GM21528 (cell line): ENCODE data around the gene LENEP.
A peak's percentile ranks its signal among the peaks of the same experiment; 100 is the strongest.

Experiments used
- ATAC-seq: cut with Tn5 transposase; IDR thresholded peaks from one replicate; pipeline ENCODE4 v1.9.1; 2021; ENCODE audit warnings: mild to moderate bottlenecking, moderate library complexity; ENCODE audit not compliant: unreplicated experiment, low FRiP score

Gene LENEP, protein sequence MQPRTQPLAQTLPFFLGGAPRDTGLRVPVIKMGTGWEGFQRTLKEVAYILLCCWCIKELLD

DNA sequence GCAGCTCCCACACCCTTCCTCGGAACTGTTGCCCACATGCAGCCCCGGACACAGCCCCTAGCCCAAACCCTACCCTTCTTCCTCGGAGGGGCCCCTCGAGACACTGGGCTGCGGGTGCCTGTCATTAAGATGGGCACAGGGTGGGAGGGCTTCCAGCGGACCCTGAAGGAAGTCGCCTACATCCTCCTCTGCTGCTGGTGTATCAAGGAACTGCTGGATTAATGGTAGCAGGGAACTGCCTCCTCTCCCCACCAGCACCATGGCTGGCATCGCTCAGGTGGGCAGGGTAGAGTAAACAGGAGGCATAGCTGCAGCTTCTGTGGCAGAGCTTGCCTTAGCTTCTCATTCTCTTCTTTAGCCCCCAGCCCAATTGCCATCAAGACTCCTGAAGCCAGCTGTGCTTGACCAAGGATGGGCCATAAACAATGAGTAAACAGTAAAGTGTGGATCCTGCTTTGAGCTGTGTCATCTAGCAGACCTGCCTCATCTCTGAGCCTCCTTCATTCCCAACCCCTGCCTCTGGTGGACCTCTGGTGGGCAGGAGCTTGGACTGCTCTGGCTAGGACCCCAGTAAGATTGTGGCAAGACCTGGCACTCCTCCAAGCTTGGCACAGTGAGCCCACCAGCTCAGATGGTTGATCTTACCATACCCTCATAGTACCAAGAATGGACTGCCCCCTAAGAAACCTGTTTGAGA lies at the start of gene LENEP:
Gene LENEP, plus strand, starts transcription at position 15 of the 697 bp plus-strand sequence. Its CDS starts 22 bp downstream, at position 37.
- ATAC-seq, result no peak

DNA sequence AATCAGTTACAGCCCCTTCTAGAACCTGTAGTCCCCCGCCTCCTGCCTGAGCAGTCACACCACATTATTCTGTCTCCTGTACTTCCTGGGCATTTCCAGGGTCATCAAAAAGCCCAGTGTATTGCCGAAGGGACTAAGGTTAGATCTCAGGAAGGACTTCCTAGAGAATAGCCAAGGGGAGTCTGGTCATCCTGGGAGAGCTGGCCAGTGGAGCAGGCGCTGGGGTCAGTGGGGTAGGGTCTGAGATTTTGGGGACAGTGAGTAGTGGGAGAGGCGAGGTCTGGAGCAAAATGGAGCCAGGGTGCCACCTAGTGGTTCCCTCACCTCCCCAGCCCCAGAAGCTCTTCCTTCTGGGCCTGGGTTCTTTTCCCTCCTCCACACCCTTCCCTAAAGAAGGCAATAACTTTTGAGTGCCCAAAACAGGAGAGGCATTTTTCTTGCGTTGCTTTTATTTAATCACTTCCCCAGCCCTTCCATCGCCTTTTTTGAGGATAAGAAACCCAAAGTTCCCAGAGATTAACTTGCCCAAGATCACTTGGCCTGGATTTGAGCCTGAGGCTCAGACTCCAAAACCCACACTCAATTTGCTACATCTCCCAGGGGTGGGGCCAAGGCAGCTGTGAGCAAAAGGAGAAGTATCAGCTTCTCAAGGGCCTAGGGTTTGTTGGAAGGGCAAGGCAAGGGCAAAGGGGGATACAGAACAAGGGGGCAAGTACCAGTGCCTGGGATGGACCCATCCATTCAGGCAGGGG lies 49.6 kb upstream of the LENEP start:
- no peak for ATAC-seq

DNA sequence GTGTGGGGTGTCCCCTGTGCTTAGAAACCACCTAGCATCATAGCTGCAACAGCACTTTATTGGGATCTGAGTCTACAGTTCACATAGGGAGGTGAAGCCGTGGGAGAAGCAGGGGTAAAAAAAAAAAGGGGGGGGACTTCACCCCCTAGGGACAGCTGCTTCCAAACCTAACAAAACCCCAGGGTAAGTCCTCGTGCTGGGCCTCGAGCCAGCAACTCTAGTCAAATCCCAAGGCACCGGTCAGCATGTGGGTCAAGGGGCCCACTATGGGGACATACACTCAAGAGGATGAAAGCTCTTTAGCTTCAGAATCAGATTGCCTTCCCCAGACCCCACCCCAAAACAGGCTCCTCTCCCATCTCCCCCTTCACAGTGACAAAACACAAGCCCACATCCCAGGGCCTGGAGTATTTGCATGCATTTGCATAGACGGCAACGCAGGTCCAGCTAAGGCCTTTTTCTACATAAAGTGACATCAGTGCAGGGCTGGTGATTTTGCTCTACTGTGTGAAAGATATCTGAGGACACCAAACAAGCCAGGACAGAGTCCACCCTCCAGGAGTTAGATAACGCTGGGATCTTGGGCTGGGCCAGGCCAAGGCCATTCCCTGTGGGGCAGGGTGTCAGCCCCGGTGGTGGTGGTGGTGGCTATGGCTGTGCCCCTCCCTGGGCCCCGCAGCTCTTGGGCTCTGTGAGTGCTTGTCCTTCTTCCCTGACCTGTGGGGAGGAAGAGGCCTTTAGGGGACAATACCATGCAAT lies 48.8 kb upstream of the LENEP start:
- no peak for ATAC-seq

DNA sequence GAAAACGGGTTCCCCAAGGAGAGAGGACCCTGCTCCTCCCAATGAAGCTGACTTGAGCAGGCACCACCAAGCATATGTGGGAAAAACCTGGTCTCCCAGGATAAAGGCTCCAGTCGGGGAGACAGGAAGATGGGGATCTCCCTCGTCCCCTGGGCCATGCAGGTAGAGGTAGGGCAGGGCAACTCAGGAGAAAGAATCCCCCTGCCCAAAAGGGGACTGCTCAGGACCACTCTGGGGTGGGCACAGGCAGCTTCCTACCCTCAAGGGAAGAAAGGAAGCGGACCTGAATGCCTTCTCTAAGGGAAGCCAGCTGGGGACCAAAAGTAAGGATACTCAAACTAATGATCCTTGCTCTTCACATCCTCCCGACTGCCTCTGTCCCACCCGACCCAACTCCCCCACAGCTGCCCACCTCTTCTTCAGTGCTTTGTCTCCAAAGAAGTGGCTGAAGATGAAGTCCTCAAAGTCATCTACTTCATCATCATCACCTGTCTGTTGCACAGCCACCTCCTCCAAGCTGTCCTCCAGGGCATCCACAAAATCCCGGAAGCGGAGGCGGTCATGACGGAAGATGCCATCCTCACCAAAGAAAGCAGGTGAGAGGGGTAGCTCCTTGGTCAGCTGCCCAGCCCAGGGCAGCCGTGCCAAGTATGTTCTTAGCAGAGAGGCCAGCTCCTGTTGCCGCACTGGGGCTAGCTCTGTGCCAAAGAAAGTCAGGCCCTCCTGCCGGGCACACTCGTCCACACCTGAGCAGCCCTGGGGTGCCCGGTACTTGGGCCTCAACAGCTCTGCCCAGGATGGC lies 48.0 kb upstream of the LENEP start:
- no peak for ATAC-seq

DNA sequence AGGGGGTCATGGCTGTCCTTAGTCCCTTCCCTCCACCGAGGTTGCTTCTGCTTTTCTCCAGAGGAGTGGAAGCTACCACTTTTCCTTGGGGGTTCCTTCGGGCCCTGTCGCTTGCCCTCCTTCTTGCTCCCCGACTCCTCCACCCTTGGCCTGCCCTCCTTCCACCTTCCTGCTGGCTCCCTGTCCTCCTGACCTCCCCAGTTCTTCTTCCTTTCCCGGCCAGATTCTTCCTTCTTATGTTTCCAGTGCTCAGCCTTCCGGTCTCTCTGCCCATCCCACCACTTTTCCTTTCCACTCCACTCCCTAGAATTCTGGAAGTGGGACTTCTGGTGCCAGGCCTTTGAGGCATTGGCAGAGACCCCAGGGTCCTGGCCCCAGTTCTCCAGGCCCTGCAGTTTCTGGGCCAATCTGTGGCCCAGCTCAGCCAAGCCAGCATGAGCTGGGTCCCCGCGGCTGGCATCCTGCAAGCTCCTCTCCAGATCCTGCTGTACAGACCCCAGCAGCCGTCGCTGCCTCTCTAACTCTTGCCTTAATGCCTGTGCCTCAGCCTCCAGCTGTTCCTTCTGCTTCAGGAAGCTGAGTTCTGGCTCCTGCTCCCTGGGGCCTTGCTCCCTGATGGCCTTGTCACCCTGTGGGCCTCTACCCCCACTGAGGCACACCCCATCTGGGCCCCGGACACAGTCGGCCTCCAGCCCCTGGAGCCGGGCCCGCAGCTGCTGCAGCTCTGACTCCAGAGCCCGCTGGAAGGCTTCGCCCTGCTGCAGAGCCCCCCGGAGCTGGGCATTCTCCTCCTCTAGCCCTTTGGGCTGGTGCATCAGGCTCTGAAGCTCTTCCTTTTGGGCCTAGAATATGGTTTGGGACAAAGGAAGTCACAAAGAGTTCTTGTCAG lies 47.2 kb upstream of the LENEP start:
- ATAC-seq, result no peak

DNA sequence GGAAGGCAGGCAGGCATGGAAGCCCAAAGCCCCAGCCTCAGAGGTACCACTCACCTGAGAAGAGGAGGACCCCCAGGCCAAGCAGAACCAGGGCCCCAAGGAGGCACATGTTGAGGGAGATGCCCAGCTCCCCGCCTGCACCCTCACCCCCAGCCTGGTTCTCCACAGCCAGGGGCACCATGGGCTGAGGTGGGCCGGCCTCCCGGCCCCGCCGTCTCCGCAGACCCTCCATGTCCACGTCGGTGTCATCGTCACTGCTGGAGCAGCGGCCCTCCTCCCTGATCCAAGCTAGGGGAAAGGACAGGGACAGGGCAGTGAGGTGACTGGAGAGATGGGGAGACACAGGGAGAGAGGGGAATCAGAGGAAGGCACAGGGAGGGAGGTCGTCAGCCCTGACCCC lies 45.3 kb upstream of the LENEP start:
- no peak for ATAC-seq

DNA sequence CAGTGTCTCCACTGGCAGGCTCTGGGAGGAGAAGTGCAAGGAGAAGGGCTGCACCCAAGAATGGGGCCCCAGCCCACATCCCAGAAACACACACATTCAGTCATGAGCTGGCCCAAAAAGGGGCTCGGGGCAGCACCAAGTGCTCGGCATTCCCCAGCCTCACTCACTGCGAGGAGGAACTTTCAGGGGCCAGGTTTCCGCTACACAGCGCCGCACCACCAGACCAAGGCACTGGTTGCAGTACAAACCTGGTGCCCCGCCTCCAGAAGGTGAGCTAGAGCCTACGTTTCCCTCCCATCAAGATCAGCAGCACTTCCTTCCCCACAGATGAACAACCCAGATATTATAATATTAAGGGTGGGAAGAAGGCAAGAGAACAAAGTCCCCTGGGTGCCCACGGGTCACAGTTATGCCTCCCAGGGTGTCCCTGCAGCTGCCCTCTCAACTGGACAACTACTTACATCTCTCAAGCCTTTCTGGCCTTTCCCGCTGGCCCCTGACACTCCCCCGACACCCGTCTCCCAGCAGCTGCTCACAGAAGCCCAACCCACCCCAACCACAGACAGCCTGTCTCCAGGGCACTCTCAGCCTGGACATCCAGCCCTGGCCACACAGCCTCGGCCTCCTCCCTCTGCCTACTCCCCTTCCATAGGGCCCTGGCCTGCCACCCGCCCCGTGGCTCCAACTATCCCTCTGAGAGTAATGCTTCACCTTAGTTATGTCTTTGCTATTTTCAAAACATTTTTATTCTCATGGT lies 41.3 kb upstream of the LENEP start:
- no peak for ATAC-seq

DNA sequence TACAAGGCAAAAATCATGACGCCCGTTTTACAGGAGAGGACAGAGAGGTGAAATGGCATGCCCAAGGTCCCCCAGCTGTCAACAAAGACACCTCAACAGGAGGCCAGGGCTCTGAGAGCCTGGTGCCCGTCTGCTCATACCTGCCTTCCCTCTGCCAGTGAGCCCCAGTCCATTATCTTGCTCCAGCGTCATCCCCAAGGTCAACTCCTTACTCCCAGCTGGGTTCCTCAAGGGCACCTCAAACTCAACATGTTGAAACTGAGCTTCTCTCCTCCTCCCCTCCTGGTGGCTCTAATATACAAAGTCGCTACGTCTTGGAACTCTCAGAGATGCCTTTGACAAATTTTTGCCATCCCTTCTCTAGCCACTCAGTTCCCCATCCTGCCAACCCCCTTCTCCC lies 40.7 kb upstream of the LENEP start:
- no peak for ATAC-seq

DNA sequence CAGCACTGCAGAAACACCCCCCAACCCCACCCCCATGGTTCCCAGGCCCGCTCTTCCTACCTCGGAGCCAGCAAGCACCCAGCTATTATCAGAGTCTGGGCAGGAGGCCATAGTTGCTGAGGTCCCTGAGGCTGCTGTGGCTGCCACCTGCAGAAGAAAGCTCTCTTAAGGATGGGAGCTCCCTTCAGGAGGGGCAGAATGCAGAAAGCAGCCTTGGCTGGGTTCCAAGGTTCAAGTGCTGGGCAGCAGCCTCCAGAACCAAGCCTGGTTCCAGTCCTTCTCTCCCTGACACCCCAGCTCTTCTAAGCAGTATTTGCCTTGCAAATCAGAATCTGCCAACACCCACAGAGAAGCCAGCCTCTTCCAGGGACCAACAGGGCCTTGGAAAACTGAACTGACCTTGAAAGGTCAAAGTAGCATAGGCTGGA lies 39.8 kb upstream of the LENEP start:
- no peak for ATAC-seq

DNA sequence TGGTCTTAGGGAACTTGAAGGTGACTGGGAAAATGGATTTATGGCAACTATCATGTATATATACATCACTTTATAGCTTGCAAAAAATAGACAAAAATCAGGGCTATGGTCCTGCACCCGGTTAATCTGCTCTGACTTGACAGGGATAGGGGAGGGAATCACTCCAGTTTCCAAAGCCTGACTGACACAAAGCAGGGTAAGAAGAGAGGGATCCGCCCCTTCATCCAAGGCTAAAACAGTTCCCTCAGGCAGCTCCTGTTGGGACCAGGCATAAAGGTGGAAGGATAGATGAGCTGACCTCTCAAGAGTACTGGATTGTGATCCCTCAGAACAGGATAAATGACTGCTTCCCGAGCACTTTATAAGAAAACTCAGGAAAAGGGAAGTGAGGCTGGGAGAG lies 38.8 kb upstream of the LENEP start:
- ATAC-seq, result no peak

DNA sequence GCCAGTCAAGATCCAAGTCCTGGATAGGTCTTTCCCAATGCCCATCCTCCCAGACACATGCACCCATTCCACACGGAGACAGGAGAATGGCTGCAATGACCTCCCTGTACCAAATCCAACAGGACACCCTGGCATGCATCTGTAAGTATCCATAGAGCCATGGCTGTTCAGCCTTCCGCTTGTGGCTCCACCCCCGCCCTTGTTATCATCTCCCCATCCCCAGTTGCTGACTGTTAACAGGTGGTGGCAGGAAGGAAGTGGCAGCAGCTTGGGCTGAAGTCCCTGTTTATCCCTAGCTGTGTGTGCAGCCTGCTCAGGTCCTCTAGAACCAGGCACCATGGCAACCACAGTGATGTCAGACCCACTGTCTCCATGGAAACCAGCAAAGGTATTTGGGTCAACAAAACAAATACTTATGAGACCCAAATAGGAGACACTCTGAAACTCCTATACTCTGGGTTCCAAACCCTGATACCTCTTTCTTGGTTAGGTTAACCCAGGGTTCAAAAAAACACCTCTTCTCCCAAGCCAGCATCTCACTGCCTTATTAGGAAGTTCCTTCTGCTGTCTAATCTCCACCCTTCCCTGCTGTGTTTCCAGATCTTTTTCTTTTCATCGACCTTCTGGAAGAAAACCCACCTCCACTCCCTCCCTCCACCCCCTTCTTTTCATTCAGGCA lies 38.2 kb upstream of the LENEP start:
- peak; percentile 46 for ATAC-seq

DNA sequence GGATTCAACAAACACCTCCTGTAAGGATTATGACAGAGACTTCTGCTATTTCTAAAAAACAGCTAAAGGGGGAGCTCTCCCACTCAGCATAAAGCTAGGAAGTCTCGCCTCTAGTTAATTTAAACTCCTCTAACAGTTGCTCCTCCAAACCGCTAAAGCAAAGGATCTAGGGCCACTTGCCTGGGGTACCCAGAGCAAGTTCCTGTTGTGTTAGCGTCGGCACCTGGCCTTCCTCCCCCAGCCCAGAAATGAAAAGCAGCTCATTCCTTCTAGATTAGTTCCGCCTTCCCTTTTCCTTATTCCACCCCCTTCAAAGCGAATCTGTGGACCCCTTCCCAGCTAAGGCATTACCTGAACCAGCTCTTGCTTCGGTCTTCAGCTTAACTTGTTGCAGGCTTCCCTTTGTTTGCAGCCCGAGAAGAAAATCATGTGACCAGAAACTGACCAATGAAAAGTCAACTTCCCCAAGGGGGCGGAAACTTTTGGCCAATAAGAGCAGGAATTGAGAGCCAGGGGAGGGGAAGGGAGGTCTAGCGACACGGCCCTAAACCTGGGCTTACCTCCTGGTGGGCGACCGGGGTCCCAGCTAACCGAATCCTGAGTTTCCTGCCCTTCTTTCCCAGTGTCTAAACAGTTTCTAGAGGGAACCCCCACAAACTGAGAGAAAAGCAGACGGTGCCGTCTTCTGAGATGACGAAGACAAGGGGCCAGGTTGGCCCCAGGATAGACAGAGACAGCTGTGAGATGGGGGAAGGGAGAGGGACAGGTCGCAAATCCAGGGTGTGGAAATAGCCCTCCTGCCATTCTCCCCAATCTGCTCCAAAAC lies 37.5 kb upstream of the LENEP start, which contains the start of gene PBXIP1:
Gene PBXIP1, minus strand, starts transcription at position 382 of the 826 bp plus-strand sequence. CDS start 2,378 bp downstream, outside the sequence.
- ATAC-seq, result peak; percentile 61

DNA sequence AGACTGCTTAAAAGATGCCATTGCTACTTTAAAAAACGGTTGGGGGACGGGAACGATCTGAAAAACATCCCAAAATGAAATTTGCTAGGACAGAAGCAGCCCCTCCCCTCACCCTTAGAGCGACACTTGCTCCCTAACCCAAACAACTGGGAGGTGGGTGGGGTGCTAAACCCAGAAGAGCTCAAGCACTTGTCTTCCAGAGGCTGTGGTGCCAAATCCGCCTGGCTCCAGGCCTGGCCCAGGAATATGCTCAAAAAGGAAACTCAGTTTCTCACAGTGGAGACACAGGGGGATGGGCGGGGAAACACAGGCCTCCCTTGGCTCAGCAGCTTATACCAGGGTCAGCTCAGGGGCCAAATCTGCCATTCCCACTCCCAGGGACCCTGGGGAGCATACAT lies 36.8 kb upstream of the LENEP start:
- ATAC-seq, result no peak

DNA sequence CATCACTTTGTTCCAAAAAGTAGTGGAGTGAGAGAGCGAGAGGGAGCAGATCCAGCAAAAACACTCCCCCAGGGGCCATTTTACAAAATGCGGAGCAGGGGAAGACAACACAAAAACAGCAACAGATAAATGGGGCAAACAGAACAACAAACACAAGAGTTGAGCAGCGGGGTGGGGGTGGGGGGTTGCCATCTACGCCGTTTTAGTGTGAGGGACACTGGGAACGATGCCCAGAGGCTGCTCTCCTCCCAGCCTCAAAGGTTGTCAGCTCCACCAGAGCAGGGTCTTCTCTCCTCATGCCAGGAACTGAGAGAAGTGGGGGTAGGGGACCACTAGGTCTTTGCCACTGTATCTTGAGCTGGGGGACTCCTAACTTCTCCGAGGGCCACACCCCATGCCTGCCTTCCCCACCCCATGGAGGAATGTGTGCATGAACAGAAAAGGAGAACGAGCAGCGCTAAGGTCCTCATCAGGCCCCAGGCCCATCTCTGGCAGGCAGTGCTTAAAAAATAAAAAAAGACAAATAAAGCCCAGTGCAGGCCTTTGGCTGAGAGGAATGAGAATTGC lies 36.2 kb upstream of the LENEP start:
- no peak for ATAC-seq

DNA sequence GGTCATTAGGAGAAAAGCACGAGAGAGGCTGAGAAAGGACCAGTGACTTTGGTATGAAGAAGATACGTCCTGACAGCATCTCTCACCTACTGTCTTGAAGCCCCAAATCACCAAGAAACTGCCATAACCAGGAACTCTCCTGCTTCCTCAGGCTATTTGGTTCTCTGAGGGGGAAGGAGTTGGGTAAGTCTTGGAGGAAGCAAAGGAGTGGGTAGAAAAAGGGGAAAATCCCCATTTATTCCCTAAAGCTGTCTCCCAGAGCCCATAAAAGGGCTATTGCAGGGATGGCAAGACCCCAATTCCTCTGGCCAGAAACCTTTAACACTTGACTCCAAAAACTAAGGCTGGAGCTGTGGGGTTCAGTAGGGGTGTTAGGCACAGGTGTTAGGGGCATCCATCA lies 35.4 kb upstream of the LENEP start:
- no peak for ATAC-seq

DNA sequence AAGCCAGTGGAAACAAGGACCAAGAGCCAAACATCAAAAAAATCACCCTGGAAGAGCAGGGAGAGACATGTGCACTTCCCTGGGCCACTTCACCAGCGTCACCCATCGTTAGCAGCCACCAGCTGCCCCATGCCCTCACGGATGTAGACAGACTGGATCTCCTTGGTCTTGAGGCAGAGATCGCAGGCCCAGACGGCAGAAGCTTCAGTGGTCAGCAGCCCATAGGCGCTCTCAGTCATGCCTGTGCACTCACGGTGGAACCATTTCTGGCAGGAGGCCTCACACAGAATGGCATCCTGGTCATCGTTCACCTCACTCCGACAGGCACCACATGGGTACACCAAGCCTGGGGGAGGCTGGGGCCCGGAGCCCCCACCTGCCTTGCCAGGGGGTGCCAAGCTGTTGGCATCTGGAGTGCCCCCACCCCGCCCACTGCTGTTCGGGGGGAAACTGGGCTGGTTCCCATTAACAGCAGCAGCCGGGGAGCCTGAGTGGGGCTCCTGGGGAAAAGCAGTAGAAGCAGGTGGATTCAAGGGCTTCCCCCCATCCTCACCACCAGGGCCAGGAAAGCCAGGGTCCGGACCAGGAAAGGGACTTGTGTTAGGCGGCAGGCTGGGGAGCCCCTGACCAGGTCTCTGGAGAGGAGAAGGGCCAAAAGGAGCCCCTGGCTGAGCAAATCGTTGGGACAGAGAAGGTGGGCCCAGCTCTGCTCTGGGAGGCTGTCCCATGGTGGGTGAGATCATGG lies 34.5 kb upstream of the LENEP start:
- ATAC-seq, result no peak
